Measurements from ENCODE around the gene B3GNT4. TPM values are rescaled to one million over a fixed set of nuclear protein-coding genes. Genes with fewer than 3 reads are reported as not detected.

Gene B3GNT4
- total and polyA plus RNA-seq, 4 donors: 1.3 to 7.6 (median 5.3) TPM

DNA sequence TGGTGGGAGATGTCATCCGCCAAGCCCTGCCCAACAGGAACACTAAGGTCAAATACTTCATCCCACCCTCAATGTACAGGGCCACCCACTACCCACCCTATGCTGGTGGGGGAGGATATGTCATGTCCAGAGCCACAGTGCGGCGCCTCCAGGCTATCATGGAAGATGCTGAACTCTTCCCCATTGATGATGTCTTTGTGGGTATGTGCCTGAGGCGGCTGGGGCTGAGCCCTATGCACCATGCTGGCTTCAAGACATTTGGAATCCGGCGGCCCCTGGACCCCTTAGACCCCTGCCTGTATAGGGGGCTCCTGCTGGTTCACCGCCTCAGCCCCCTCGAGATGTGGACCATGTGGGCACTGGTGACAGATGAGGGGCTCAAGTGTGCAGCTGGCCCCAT lies 3.5 kb downstream of the B3GNT4 start:
- Histone ChIP-seq H3K4me3 (ENCODE audit: low read depth, low read length) (no peak overlapping the region), H3K27me3 (ENCODE audit: control insufficient read depth, insufficient read depth, low read length) (peaks cover 32% of the 10 kb centered on the region), H3K4me1 (ENCODE audit: control insufficient read depth, insufficient read depth, low read length) (peaks cover 24% of the 10 kb centered on the region), H3K9me3 (ENCODE audit: control insufficient read depth, insufficient read depth, low read length) (no peaks in the 10 kb centered on the region), H3K27ac (ENCODE audit: low read depth, low read length) (no peak overlapping the region), H3K36me3 (ENCODE audit: control insufficient read depth, insufficient read depth, low read length) (peaks cover 55% of the 10 kb centered on the region)
- DNase-seq (ENCODE audit: low read depth in 4 of 6, low spot score in 6 of 6): no peak
- 100% methylated on average over 6 of the region's 8 CpGs for WGBS (ENCODE audit: insufficient coverage)

GRCh38 chr12:122207391-122207790 lies 3.9 kb downstream of the B3GNT4 start:
- Histone ChIP-seq H3K36me3 (ENCODE audit: control insufficient read depth, insufficient read depth, low read length) (peaks cover 57% of the 10 kb centered on the region), H3K4me1 (ENCODE audit: control insufficient read depth, insufficient read depth, low read length) (peaks cover 24% of the 10 kb centered on the region), H3K27ac (ENCODE audit: low read depth, low read length) (no peak overlapping the region), H3K9me3 (ENCODE audit: control insufficient read depth, insufficient read depth, low read length) (no peaks in the 10 kb centered on the region), H3K4me3 (ENCODE audit: low read depth, low read length) (no peak overlapping the region), H3K27me3 (ENCODE audit: control insufficient read depth, insufficient read depth, low read length) (peaks cover 32% of the 10 kb centered on the region)
- DNase-seq (ENCODE audit: low read depth in 4 of 6, low spot score in 6 of 6): no peak
- WGBS (ENCODE audit: insufficient coverage): 80% methylated on average over 3 of the region's 8 CpGs

DNA sequence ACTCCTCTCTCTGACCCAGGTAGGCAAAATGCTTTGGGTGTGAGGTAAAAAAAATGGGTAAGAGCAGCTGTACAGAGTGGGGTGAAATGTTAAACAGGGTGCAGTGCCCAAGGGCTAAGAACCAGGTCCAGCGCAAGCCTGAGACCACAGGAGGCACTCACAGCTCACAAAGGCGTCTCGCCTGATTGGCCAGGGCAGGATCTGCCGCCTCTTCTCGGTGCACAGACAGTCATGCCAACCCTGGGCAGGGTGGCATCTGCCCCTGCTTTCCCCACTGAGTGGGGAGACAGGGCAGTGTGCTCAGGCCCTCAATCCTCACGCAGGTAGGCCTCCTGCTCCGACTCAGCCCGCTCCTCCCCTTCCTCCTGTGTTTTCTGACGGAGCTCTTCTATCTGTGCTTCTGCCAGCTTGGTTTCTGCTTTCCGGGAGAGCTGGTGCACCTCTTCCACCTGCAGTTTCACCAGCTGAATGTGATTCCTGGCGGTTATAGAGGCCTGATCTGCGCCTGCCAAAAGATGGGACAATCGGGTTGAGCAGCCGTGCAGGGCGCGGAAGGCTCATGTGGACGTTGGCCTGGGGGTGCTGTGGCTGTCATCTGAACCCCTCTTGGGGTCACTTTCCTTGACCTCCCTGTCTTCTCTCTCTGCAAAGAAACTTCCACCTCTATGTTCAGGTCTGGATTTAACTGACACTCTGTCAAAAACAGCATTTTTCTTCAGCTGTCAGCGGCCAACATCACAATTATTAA lies 4.7 kb downstream of the B3GNT4 start:
- peaks cover 24% of the 10 kb centered on the region for H3K27me3 ChIP-seq (ENCODE audit: control insufficient read depth, insufficient read depth, low read length)
- H3K4me3 ChIP-seq (ENCODE audit: low read depth, low read length): no peak overlapping the region
- H3K4me1 ChIP-seq (ENCODE audit: control insufficient read depth, insufficient read depth, low read length): peaks cover 18% of the 10 kb centered on the region
- H3K9me3 ChIP-seq (ENCODE audit: control insufficient read depth, insufficient read depth, low read length): no peaks in the 10 kb centered on the region
- WGBS (ENCODE audit: insufficient coverage): 95% methylated on average over 17 of the region's 18 CpGs
- peaks cover 66% of the 10 kb centered on the region for H3K36me3 ChIP-seq (ENCODE audit: control insufficient read depth, insufficient read depth, low read length)
- DNase-seq (ENCODE audit: low read depth in 4 of 6, low spot score in 6 of 6): no peak
- no peak overlapping the region for H3K27ac ChIP-seq (ENCODE audit: low read depth, low read length)

- Histone ChIP-seq H3K4me1 (ENCODE audit: control insufficient read depth, insufficient read depth, low read length) (no peaks in the 10 kb centered on the region), H3K27me3 (ENCODE audit: control insufficient read depth, insufficient read depth, low read length) (no peaks in the 10 kb centered on the region), H3K9me3 (ENCODE audit: control insufficient read depth, insufficient read depth, low read length) (no peaks in the 10 kb centered on the region), H3K27ac (ENCODE audit: low read depth, low read length) (no peak overlapping the region), H3K36me3 (ENCODE audit: control insufficient read depth, insufficient read depth, low read length) (peaks cover 72% of the 10 kb centered on the region), H3K4me3 (ENCODE audit: low read depth, low read length) (no peak overlapping the region)
- WGBS (ENCODE audit: insufficient coverage): 92% methylated on average over 2 of the region's 5 CpGs
- no peak for DNase-seq (ENCODE audit: low read depth in 4 of 6, low spot score in 6 of 6)
Measured at GRCh38 chr12:122215771-122216170, 12.3 kb downstream of the B3GNT4 start.

GRCh38 chr12:122216445-122216844 lies 12.9 kb downstream of the B3GNT4 start:
- no peaks in the 10 kb centered on the region for H3K27me3 ChIP-seq (ENCODE audit: control insufficient read depth, insufficient read depth, low read length)
- no CpG with 5 or more reads among the region's 1 CpG for WGBS (ENCODE audit: insufficient coverage)
- H3K36me3 ChIP-seq (ENCODE audit: control insufficient read depth, insufficient read depth, low read length): peaks cover 68% of the 10 kb centered on the region
- no peaks in the 10 kb centered on the region for H3K9me3 ChIP-seq (ENCODE audit: control insufficient read depth, insufficient read depth, low read length)
- DNase-seq (ENCODE audit: low read depth in 4 of 6, low spot score in 6 of 6): no peak
- H3K4me3 ChIP-seq (ENCODE audit: low read depth, low read length): no peak overlapping the region
- no peaks in the 10 kb centered on the region for H3K4me1 ChIP-seq (ENCODE audit: control insufficient read depth, insufficient read depth, low read length)
- H3K27ac ChIP-seq (ENCODE audit: low read depth, low read length): no peak overlapping the region

DNA sequence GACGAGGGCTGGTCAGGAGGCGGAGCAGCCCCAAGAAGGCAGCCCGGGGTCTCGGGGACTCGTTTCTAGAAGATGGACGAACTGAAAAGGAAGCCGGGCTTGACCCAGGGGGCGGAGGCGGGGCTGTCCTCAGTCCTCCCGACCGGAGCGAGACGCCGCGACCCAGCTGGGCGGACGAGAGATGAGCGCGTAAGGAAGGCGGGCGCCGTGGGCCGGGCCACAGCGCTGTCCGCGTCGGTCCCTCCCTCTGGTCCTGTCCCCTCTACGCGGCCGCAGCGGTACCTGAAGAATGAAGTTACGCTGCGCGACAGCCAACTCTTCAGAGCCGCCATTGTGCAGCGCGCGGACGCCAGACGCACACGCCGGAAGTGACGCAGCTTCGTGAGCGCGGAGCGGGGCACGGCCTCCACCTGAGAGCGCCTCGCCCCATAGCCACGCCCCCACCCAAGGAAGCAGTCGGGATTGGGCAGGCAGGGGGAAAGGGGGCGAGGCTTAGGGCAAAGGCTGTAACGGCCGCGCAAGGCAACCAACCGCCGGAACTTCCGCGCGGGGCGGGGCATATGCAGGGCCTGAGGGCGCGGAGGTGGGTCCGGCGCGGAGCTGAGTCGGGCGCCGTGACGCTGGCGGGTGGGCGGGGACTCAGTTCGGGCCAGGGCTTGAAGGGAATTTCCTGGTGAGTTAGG lies 22.3 kb downstream of the B3GNT4 start, which contains the start of gene DIABLO:
DIABLO (minus strand) TSS at position 370 of the 683 bp plus-strand sequence; CDS start at position 332, 38 bp downstream.
- no peaks in the 10 kb centered on the region for H3K27me3 ChIP-seq (ENCODE audit: control insufficient read depth, insufficient read depth, low read length)
- 0% methylated on average over 74 of the region's 74 CpGs for WGBS (ENCODE audit: insufficient coverage)
- H3K4me3 ChIP-seq (ENCODE audit: low read depth, low read length): peak within 1 kb of the TSS; percentile 98
- peak within 1 kb of the TSS; percentile 98 for H3K27ac ChIP-seq (ENCODE audit: low read depth, low read length)
- peaks cover 26% of the 10 kb centered on the region for H3K4me1 ChIP-seq (ENCODE audit: control insufficient read depth, insufficient read depth, low read length)
- DNase-seq (ENCODE audit: low read depth in 4 of 6, low spot score in 6 of 6): peak; percentile 96 to 100 (median 99)
- peaks cover 35% of the 10 kb centered on the region for H3K36me3 ChIP-seq (ENCODE audit: control insufficient read depth, insufficient read depth, low read length)
- H3K9me3 ChIP-seq (ENCODE audit: control insufficient read depth, insufficient read depth, low read length): no peaks in the 10 kb centered on the region

- 5% methylated on average over 50 of the region's 55 CpGs for WGBS (ENCODE audit: insufficient coverage)
- H3K27me3 ChIP-seq (ENCODE audit: control insufficient read depth, insufficient read depth, low read length): no peaks in the 10 kb centered on the region
- DNase-seq (ENCODE audit: low read depth in 4 of 6, low spot score in 6 of 6): peak in 1 of 6 donors; percentile 55
- H3K27ac ChIP-seq (ENCODE audit: low read depth, low read length): no peak overlapping the region
- H3K4me1 ChIP-seq (ENCODE audit: control insufficient read depth, insufficient read depth, low read length): peaks cover 26% of the 10 kb centered on the region
- no peaks in the 10 kb centered on the region for H3K9me3 ChIP-seq (ENCODE audit: control insufficient read depth, insufficient read depth, low read length)
- peak overlapping the region; percentile 22 for H3K4me3 ChIP-seq (ENCODE audit: low read depth, low read length)
- H3K36me3 ChIP-seq (ENCODE audit: control insufficient read depth, insufficient read depth, low read length): peaks cover 35% of the 10 kb centered on the region
Measured at GRCh38 chr12:122226366-122227125, 23.0 kb downstream of the B3GNT4 start.

DNA sequence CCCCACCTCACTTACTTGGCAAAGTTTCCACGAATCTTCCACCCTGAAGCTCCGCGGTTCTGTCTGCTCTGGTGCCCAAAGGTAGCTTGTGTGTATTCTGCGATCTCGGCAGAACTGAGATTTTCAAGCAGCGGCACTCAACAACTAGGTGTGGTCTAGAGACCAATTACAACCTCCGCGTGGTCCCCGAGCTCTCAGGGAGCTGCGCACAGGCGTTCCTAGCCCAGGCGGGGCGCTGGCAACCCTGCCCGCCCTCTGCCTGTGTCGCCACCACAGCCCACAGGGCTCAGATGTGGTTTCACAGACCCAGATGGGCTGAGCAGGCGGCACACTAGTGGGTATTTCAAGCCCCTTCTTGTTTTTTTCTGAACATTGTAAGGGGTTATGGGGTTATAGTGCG lies 23.8 kb downstream of the B3GNT4 start:
- peaks cover 26% of the 10 kb centered on the region for H3K4me1 ChIP-seq (ENCODE audit: control insufficient read depth, insufficient read depth, low read length)
- 79% methylated on average over 16 of the region's 17 CpGs for WGBS (ENCODE audit: insufficient coverage)
- H3K9me3 ChIP-seq (ENCODE audit: control insufficient read depth, insufficient read depth, low read length): no peaks in the 10 kb centered on the region
- H3K4me3 ChIP-seq (ENCODE audit: low read depth, low read length): no peak overlapping the region
- peaks cover 35% of the 10 kb centered on the region for H3K36me3 ChIP-seq (ENCODE audit: control insufficient read depth, insufficient read depth, low read length)
- H3K27me3 ChIP-seq (ENCODE audit: control insufficient read depth, insufficient read depth, low read length): no peaks in the 10 kb centered on the region
- no peak for DNase-seq (ENCODE audit: low read depth in 4 of 6, low spot score in 6 of 6)
- H3K27ac ChIP-seq (ENCODE audit: low read depth, low read length): no peak overlapping the region

DNA sequence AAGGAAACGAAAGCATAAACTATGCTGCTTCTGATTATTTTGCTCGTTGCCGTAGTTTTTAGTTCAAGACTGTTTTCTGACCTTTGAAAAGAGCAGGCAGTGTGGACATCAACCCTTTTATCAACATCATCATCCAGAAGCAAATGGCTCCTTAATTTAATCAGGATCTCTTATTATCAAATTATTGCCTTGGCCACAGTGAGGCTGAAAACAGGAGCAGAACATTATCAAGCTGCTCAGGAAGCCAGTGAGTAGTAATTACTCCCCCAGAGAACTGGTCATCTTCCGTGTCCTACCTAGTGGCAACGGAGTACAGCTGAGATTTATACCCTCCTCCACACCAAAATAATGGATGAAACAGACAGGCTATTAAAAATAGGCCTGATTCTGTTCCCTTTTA lies 24.6 kb downstream of the B3GNT4 start:
- no peak overlapping the region for H3K27ac ChIP-seq (ENCODE audit: low read depth, low read length)
- 94% methylated on average over 3 of the region's 5 CpGs for WGBS (ENCODE audit: insufficient coverage)
- H3K4me1 ChIP-seq (ENCODE audit: control insufficient read depth, insufficient read depth, low read length): peaks cover 26% of the 10 kb centered on the region
- H3K9me3 ChIP-seq (ENCODE audit: control insufficient read depth, insufficient read depth, low read length): no peaks in the 10 kb centered on the region
- no peak overlapping the region for H3K4me3 ChIP-seq (ENCODE audit: low read depth, low read length)
- no peaks in the 10 kb centered on the region for H3K27me3 ChIP-seq (ENCODE audit: control insufficient read depth, insufficient read depth, low read length)
- DNase-seq (ENCODE audit: low read depth in 4 of 6, low spot score in 6 of 6): no peak
- H3K36me3 ChIP-seq (ENCODE audit: control insufficient read depth, insufficient read depth, low read length): peaks cover 33% of the 10 kb centered on the region

Data from spinal cord (tissue), 10 donors.